Mesothelial cell of epicardium (in vitro differentiated cells): Measurements from ENCODE around the gene KCNH2. TPM values are rescaled to one million over a fixed set of nuclear protein-coding genes. Genes with fewer than 3 reads are reported as not detected.

Source experiments
- DNase-seq, 2 experiments: peaks; one replicate each; pipeline ENCODE4 v3.0.0; 2021; ENCODE audit warnings: low spot score in 2 of 2; ENCODE audit not compliant: unreplicated experiment in 2 of 2
- H3K27ac Mint-ChIP-seq: 2 replicates; pipeline ENCODE4 v1.8.0; 2021; ENCODE audit warnings: mixed read lengths
- H3K27me3 Mint-ChIP-seq: 2 replicates; pipeline ENCODE4 v1.8.0; 2021; ENCODE audit warnings: low read depth, mixed read lengths
- H3K36me3 Mint-ChIP-seq: 2 replicates; pipeline ENCODE4 v1.8.0; 2021; ENCODE audit warnings: mixed read lengths
- H3K4me1 Mint-ChIP-seq: 2 replicates; pipeline ENCODE4 v1.8.0; 2021; ENCODE audit warnings: mixed read lengths
- H3K4me3 Mint-ChIP-seq: 2 replicates; pipeline ENCODE4 v1.8.0; 2021; ENCODE audit warnings: mild to moderate bottlenecking, moderate library complexity, mixed read lengths
- H3K9me3 Mint-ChIP-seq: 2 replicates; pipeline ENCODE4 v1.8.0; 2021; ENCODE audit warnings: mixed read lengths
- total RNA-seq: library from RNA; stranded (reverse); gene quantifications from 3 replicates; pipeline ENCODE4 v1.2.1, GENCODE V29; 2021
- TF ChIP-seq, protein P1 (sequence below): fragments of 200-600 bp; sonication (generic); IDR thresholded peaks from one replicate; pipeline ENCODE4 v1.5.0; 2021; ENCODE audit warnings: antibody characterized with exemption; ENCODE audit not compliant: unreplicated experiment

Gene KCNH2
- total RNA-seq, 1 donor from 2014 or later, result 11.2 TPM

DNA sequence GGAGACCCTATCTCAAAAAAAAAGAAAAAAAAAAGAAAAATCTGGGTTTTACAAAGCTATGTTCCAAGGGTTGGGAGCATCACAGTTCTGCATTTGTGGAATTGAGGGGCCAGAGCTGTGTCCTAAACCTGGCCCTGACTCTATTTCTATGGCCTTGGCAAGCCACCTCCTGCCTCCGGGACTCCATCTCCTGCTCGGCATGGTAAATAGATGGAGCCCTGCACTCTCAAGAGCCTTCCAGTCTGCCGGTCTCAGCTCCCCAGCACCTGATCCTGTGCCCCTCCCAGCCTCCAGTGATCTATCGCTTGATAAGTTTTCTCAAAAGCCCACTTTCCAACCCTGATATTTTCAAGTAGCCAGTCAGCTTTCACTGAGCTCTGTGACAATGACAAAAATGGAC lies 43.0 kb downstream of the KCNH2 start:
- DNase-seq, result no peak
- no peaks in the 10 kb centered on the region for H3K36me3 Mint-ChIP-seq
- peaks cover 11% of the 10 kb centered on the region for H3K4me1 Mint-ChIP-seq
- H3K27me3 Mint-ChIP-seq, result peaks cover 20% of the 10 kb centered on the region
- no peak overlapping the region for H3K4me3 Mint-ChIP-seq
- H3K9me3 Mint-ChIP-seq, result no peaks in the 10 kb centered on the region
- no peak overlapping the region for H3K27ac Mint-ChIP-seq
- TF ChIP-seq, protein P1, sequence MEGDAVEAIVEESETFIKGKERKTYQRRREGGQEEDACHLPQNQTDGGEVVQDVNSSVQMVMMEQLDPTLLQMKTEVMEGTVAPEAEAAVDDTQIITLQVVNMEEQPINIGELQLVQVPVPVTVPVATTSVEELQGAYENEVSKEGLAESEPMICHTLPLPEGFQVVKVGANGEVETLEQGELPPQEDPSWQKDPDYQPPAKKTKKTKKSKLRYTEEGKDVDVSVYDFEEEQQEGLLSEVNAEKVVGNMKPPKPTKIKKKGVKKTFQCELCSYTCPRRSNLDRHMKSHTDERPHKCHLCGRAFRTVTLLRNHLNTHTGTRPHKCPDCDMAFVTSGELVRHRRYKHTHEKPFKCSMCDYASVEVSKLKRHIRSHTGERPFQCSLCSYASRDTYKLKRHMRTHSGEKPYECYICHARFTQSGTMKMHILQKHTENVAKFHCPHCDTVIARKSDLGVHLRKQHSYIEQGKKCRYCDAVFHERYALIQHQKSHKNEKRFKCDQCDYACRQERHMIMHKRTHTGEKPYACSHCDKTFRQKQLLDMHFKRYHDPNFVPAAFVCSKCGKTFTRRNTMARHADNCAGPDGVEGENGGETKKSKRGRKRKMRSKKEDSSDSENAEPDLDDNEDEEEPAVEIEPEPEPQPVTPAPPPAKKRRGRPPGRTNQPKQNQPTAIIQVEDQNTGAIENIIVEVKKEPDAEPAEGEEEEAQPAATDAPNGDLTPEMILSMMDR, result no peak

DNA sequence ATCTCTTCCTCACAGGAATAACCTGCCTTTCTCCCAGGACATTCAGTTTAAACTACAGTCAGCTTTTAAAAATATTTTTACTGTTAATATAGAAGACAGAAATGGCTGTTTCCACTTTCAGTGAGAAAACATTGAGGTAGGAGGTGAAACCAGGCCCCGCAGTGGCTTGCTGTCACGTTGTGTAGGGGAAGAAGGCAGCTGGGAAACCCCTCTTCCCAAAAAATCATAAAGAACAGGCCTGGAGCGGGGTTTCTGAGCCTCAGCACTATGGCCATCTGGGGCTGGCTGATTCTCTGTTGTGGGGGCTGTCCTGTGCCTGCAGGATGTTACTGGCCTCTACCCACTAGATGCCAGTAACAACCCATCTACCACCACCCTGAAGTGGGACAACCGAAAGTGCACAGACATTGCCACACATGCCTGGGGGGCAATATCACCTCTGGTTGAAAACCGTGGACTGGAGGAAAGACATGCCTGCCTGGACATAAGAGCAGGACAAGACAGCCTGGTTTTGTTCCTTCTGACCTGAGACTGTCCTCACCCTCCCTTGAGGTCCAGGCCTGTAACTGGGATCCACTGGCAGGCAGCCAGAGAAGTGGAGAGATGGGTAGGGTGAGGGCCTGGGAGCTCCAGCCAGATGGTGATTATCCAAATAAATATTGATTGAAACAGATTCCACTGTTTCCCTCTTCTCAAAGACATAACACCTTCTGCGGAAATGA lies 43.9 kb downstream of the KCNH2 start:
- peaks cover 11% of the 10 kb centered on the region for H3K4me1 Mint-ChIP-seq

DNA sequence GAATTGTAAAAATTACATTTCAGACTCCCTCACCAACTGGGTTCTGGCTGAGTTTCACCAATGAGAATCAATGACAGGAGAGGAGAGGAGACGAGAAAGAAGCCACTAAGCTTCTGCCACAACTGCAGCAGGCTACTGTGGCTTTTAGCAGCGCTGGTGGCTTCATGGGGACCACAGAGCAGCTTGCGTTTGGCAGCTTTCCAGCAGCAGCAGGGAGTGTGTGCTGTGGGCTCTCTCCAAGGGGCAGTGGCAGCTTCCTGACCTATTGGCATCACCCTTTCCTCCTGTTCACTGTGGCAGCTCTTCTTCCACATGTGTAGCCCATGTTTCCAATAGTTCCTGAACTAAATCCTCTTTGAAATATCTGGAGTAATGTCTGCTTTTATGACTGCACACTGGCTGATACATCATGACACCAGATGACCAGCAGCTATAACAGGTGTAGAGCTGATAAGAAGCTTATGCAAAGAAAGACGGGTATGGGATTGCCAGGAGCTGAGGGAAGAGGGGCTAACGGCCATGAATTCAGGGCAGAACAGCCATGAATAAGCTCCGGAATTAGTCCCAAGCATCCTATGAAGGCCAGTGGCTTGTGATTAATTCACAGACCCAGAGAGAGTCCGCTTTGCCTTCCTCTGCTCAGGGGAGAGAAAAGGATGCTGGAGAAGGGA lies 46.8 kb downstream of the KCNH2 start:
- DNase-seq, result no peak
- H3K36me3 Mint-ChIP-seq, result no peaks in the 10 kb centered on the region

More for the DNA sequence above, 43.9 kb downstream of the KCNH2 start:
- Mint-ChIP-seq H3K27ac (no peak overlapping the region), H3K27me3 (peaks cover 24% of the 10 kb centered on the region), H3K4me3 (no peak overlapping the region), H3K36me3 (no peaks in the 10 kb centered on the region), H3K9me3 (no peaks in the 10 kb centered on the region)
- TF ChIP-seq, protein P1, result no peak
- no peak for DNase-seq

DNA sequence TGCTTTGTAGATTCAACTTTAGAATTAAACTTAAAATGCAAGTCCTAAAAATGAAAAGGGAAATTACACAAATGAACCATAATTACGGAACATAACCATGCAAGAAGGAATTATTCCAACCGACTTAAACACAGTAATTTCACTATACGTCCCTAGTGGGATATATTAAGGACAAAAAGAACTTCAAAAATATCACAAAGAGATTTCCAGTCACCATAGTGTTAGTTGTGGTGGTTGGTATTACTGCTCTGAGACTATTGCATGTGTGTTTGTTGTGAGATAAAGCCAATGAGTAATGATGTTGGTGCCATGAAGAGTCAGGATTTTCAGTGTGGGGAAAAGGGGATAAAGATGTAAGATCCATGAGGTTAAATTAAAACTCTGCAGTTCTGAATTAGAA lies 49.6 kb downstream of the KCNH2 start:
- H3K36me3 Mint-ChIP-seq, result no peaks in the 10 kb centered on the region
- no peak for DNase-seq
- H3K27me3 Mint-ChIP-seq, result peaks cover 24% of the 10 kb centered on the region
- TF ChIP-seq, protein P1, result no peak
- H3K4me3 Mint-ChIP-seq, result no peak overlapping the region
- H3K4me1 Mint-ChIP-seq, result peaks cover 4% of the 10 kb centered on the region
- no peaks in the 10 kb centered on the region for H3K9me3 Mint-ChIP-seq
- no peak overlapping the region for H3K27ac Mint-ChIP-seq

More for the DNA sequence above, 46.8 kb downstream of the KCNH2 start:
- H3K4me3 Mint-ChIP-seq, result no peak overlapping the region
- peaks cover 4% of the 10 kb centered on the region for H3K4me1 Mint-ChIP-seq
- H3K27me3 Mint-ChIP-seq, result peaks cover 20% of the 10 kb centered on the region
- no peak overlapping the region for H3K27ac Mint-ChIP-seq
- TF ChIP-seq, protein P1, result no peak
- H3K9me3 Mint-ChIP-seq, result no peaks in the 10 kb centered on the region

DNA sequence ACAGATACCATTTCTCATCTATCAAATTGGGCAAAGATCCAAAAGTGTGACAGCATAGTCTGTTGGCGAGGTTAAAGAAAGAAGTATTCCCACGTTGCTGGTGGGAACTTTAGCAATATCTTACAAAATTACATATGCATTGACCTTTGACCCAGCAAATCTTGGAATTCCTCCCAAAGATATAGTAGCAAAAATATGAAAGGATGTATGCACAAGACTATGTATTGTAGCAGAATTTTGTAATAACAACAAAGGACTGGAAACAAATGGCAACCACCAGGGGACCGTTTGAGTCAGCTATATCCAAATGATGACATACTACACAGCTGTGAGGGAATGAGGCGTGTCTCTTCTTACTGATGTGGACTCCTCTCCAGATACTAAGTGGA lies 50.2 kb downstream of the KCNH2 start:
- no peaks in the 10 kb centered on the region for H3K9me3 Mint-ChIP-seq
- TF ChIP-seq, protein P1, result no peak
- H3K4me1 Mint-ChIP-seq, result peaks cover 4% of the 10 kb centered on the region
- H3K27me3 Mint-ChIP-seq, result peaks cover 24% of the 10 kb centered on the region
- no peak overlapping the region for H3K4me3 Mint-ChIP-seq
- H3K27ac Mint-ChIP-seq, result no peak overlapping the region
- no peak for DNase-seq
- no peaks in the 10 kb centered on the region for H3K36me3 Mint-ChIP-seq
